GM12878 (cell line): ENCODE results near the gene CWC25. TPM values are rescaled to one million over a fixed set of nuclear protein-coding genes. Genes with fewer than 3 reads are reported as not detected.

Source experiments
- BHLHE40 ChIP-seq, 2 experiments: fragments of 450-650 bp in 1 of 2; IDR thresholded peaks; 2 replicates each; pipeline ENCODE4 v1.6.1; 2011 to 2017; ENCODE audit warnings: low read depth in 2 of 2, borderline replicate concordance in 1 of 2, improper control_type of control experiment in 1 of 2, low read length in 1 of 2, mild to moderate bottlenecking in 1 of 2
- CEBPZ ChIP-seq: fragments of 150-350 bp; IDR thresholded peaks from 2 replicates; pipeline ENCODE4 v1.6.1; 2016; ENCODE audit warnings: low read depth, low read length
- CHD1 ChIP-seq: IDR thresholded peaks from 2 replicates; pipeline ENCODE4 v1.6.1; 2012; ENCODE audit warnings: low read depth, low read length, improper control_type of control experiment
- CREB1 ChIP-seq: IDR thresholded peaks from 2 replicates; pipeline ENCODE4 v1.6.1; 2012; ENCODE audit warnings: low read depth, mild to moderate bottlenecking, inconsistent platforms
- GATAD2B ChIP-seq: fragments of 450-650 bp; conservative IDR thresholded peaks from 2 replicates; pipeline ENCODE4 v1.6.1; 2017; ENCODE audit warnings: low read depth, mild to moderate bottlenecking, moderate library complexity
- HDGF ChIP-seq: fragments of 450-650 bp; IDR thresholded peaks from 2 replicates; pipeline ENCODE4 v1.6.1; 2016; ENCODE audit warnings: antibody characterized with exemption
- PAX5 ChIP-seq: IDR thresholded peaks from 2 replicates; pipeline ENCODE4 v1.6.1; 2011; ENCODE audit warnings: low read depth, low read length, borderline replicate concordance
- RELB ChIP-seq: fragments of 450-650 bp; IDR thresholded peaks from 2 replicates; pipeline ENCODE4 v1.6.1; 2017; ENCODE audit warnings: low read depth, mild to moderate bottlenecking, moderate library complexity
- SMAD1 ChIP-seq: fragments of 450-650 bp; IDR thresholded peaks from 2 replicates; pipeline ENCODE4 v1.6.1; 2018; ENCODE audit warnings: mild to moderate bottlenecking, low read depth; ENCODE audit not compliant: partially characterized antibody
- SRF ChIP-seq, 2 experiments: IDR thresholded peaks; 2 replicates each; pipeline ENCODE4 v1.6.1; 2011; ENCODE audit warnings: low read depth in 2 of 2, low read length in 2 of 2, mild to moderate bottlenecking in 1 of 2, moderate library complexity in 1 of 2
- TBL1XR1 ChIP-seq: IDR thresholded peaks from 2 replicates; pipeline ENCODE4 v1.6.1; 2012; ENCODE audit warnings: low read depth, low read length, improper control_type of control experiment
- TCF12 ChIP-seq: IDR thresholded peaks from 2 replicates; pipeline ENCODE4 v1.6.1; 2011; ENCODE audit warnings: low read depth, mild to moderate bottlenecking, low read length
- USF1 ChIP-seq: IDR thresholded peaks from 2 replicates; pipeline ENCODE4 v1.6.1; 2011; ENCODE audit warnings: borderline replicate concordance, low read depth, mild to moderate bottlenecking, moderate library complexity, mixed read lengths, low read length; ENCODE audit not compliant: insufficient read depth; ENCODE audit errors: extremely low read length
- ZBTB40 ChIP-seq: fragments of 450-650 bp; IDR thresholded peaks from 2 replicates; pipeline ENCODE4 v1.6.1; 2016; ENCODE audit warnings: mild to moderate bottlenecking, moderate library complexity, borderline replicate concordance
- ZNF24 ChIP-seq: fragments of 450-650 bp; IDR thresholded peaks from 2 replicates; pipeline ENCODE4 v1.6.1; 2017; ENCODE audit warnings: antibody characterized with exemption, mild to moderate bottlenecking
- ZSCAN29 ChIP-seq: fragments of 450-650 bp; IDR thresholded peaks from 2 replicates; pipeline ENCODE4 v1.6.1; 2017; ENCODE audit warnings: mild to moderate bottlenecking, moderate library complexity
- polyA plus RNA-seq, 11 experiments: library from polyadenylated mRNA; depleted of rRNA in 4 of 11; unstranded in 6 of 11; stranded (reverse) in 5 of 11; fragments of >200 nt; fragmentation: Nextera tagmentation in 4 of 11; fragmentation: Illumina TruSeq in 1 of 11; extraction: Ambion mirVana in 4 of 11; extraction: Trizol in 1 of 11; gene quantifications; 1 replicate in 1 of 11; 2 replicates in 10 of 11; pipeline versions ENCODE4 v1.2.1 to v1.2.3, GENCODE V29; 2011 to 2016; ENCODE audit warnings: inconsistent platforms in 2 of 11, missing spikeins in 2 of 11, low read depth in 1 of 11
- total RNA-seq, 4 experiments: library from RNA; depleted of rRNA in 3 of 4; stranded (reverse); fragments of >200 nt in 3 of 4; fragmentation: Illumina TruSeq in 1 of 4; extraction: Trizol in 1 of 4; gene quantifications; 2 replicates each; pipeline versions ENCODE4 v1.2.1 to v1.2.3, GENCODE V29; 2013 to 2021
- TF ChIP-seq, protein P1 (sequence below): fragments of 150-350 bp; IDR thresholded peaks from 2 replicates; pipeline ENCODE4 v1.6.1; 2014; ENCODE audit warnings: mild to moderate bottlenecking, low read depth, low read length

Gene CWC25
- total and polyA plus RNA-seq, 10 of the 15 experiments (the other 5 are each of a cell fraction or from before 2014, with no cell fraction given), result 14.7 to 29.7 (median 22.9) TPM

DNA sequence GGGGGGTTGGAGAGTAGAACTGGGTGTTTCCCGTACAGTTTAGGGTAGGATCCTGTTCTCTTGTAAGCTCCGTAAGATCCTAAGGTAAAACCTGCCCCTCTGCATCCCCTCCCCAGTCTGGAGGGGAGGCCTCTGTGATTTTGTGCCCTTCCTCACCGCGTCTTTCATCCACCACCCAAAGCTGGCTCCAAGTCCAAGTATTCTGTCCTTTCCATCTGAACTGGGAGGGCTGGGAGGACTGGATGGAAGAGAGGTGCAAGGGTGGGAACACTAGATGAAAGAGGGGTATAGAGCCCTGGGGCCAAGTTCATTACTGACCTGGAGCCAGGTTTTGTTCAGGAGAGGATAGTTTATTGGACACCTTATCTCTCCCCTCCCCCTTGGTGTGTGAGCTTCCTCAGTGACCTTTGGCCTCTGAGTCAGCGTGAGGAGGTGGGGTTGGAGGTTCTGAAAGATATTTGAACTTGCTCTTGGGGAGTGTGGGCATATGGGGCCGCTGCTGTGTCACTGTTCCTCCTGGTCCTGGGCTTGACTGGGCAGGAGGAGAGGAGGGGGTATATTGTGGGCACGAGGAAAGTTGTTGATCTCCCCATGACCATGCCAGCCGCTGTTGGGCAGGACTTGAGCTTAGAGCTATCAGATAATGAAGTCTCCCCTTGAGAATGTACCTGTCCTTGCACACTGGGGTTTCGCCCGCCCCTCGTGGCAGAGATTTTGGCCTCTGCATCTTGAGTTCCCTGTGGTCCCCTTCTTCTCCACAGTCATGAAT lies 46.3 kb upstream of the CWC25 start (continued):
- no peak for TF ChIP-seq ZBTB40
- TF ChIP-seq CEBPZ, result no peak
- TF ChIP-seq TBL1XR1, result peak; percentile 54; the same call in 1 of the 2 replicates
- TF ChIP-seq, protein P1, sequence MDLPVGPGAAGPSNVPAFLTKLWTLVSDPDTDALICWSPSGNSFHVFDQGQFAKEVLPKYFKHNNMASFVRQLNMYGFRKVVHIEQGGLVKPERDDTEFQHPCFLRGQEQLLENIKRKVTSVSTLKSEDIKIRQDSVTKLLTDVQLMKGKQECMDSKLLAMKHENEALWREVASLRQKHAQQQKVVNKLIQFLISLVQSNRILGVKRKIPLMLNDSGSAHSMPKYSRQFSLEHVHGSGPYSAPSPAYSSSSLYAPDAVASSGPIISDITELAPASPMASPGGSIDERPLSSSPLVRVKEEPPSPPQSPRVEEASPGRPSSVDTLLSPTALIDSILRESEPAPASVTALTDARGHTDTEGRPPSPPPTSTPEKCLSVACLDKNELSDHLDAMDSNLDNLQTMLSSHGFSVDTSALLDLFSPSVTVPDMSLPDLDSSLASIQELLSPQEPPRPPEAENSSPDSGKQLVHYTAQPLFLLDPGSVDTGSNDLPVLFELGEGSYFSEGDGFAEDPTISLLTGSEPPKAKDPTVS, result no peak
- TF ChIP-seq PAX5, result no peak
- TF ChIP-seq SRF (IDR thresholded peaks at IDR 0.05; ENCODE audit: low read depth in 2 of 2, low read length in 2 of 2), result no peak
- TF ChIP-seq SMAD1, result no peak
- TF ChIP-seq ZSCAN29, result no peak
- TF ChIP-seq CHD1, result 0 out of 2 replicates have a peak, but pooled peaks have one; percentile 22
- no peak for TF ChIP-seq USF1
- no peak; a peak in 1 of 4 replicates for TF ChIP-seq BHLHE40 (IDR thresholded peaks at IDR 0.05; ENCODE audit: borderline replicate concordance in 1 of 2, low read depth in 2 of 2, low read length in 1 of 2)
- TF ChIP-seq GATAD2B, result no peak; the same call in 1 of the 2 replicates
- peak; percentile 67; the same call in 1 of the 2 replicates for TF ChIP-seq HDGF
- no peak for TF ChIP-seq ZNF24
- TF ChIP-seq RELB, result no peak
- no peak for TF ChIP-seq TCF12
- TF ChIP-seq CREB1, result no peak
